Activated T-helper 2 cell treated with anti-CD3 and anti-CD28 coated beads, Interferon-gamma antibody, Interleukin-2, Interleukin-4, amounts not matched to agents 10 μg/mL and 5 μg/mL and 100 μg/mL, durations not matched to agents 14 hours and 24 hours and 36 hours (primary cell): Measurements from ENCODE around the gene F2RL2. TPM values are rescaled to one million over a fixed set of nuclear protein-coding genes. Genes with fewer than 3 reads are reported as not detected.

Experiments
- DNase-seq: peaks from one replicate; pipeline ENCODE4 v3.0.0; 2021; ENCODE audit warnings: low spot score
- H3K27ac Mint-ChIP-seq: one replicate; pipeline ENCODE4 v1.8.0; 2021; ENCODE audit warnings: mixed read lengths
- H3K27me3 Mint-ChIP-seq: one replicate; pipeline ENCODE4 v1.8.0; 2021; ENCODE audit warnings: low read depth, mixed read lengths
- H3K36me3 Mint-ChIP-seq: one replicate; pipeline ENCODE4 v1.8.0; 2021; ENCODE audit warnings: low read depth, mixed read lengths
- H3K4me1 Mint-ChIP-seq: one replicate; pipeline ENCODE4 v1.8.0; 2021; ENCODE audit warnings: low read depth, mixed read lengths
- H3K4me3 Mint-ChIP-seq: one replicate; pipeline ENCODE4 v1.8.0; 2021; ENCODE audit warnings: low read depth, mild to moderate bottlenecking, moderate library complexity, mixed read lengths
- H3K9me3 Mint-ChIP-seq: one replicate; pipeline ENCODE4 v1.8.0; 2021; ENCODE audit warnings: mixed read lengths
- intact Hi-C: fragments of 100-400 bp; cut with micrococcal nuclease; formaldehyde crosslinking; loops from one replicate; pipeline ENCODE4 v1.15.1; 2023
- total RNA-seq: library from RNA; stranded (reverse); gene quantifications from 2 replicates; pipeline ENCODE4 v1.2.3, GENCODE V29; 2022

The F2RL2 gene
- total RNA-seq, 1 donor from 2014 or later: 0.09 TPM

- intact Hi-C loops: no loop called here
- Mint-ChIP-seq H3K27ac (no peak overlapping the region), H3K4me1 (peaks cover 9% of the 10 kb centered on the region), H3K27me3 (no peaks in the 10 kb centered on the region), H3K4me3 (no peak overlapping the region), H3K9me3 (no peaks in the 10 kb centered on the region), H3K36me3 (peaks cover 66% of the 10 kb centered on the region)
- DNase-seq: no peak
These were observed 29.1 kb downstream of the F2RL2 start for GRCh38 chr5:76594107-76594506.

GRCh38 chr5:76592692-76593091 is 30.5 kb downstream of the F2RL2 start:
- Mint-ChIP-seq H3K27ac (no peak overlapping the region), H3K27me3 (no peaks in the 10 kb centered on the region), H3K36me3 (peaks cover 66% of the 10 kb centered on the region), H3K4me3 (no peak overlapping the region), H3K4me1 (peaks cover 9% of the 10 kb centered on the region), H3K9me3 (no peaks in the 10 kb centered on the region)
- no peak for DNase-seq
- intact Hi-C loops: no loop called here

- DNase-seq: no peak
- H3K27me3 Mint-ChIP-seq: no peaks in the 10 kb centered on the region
- H3K9me3 Mint-ChIP-seq: no peaks in the 10 kb centered on the region
- intact Hi-C loops: no loop called here
- H3K36me3 Mint-ChIP-seq: peaks cover 58% of the 10 kb centered on the region
- peaks cover 9% of the 10 kb centered on the region for H3K4me1 Mint-ChIP-seq
- no peak overlapping the region for H3K4me3 Mint-ChIP-seq
- no peak overlapping the region for H3K27ac Mint-ChIP-seq
These were observed 31.8 kb downstream of the F2RL2 start for GRCh38 chr5:76591366-76591765.

- Mint-ChIP-seq H3K9me3 (no peaks in the 10 kb centered on the region), H3K36me3 (peaks cover 48% of the 10 kb centered on the region), H3K4me3 (no peak overlapping the region), H3K27me3 (no peaks in the 10 kb centered on the region), H3K4me1 (peaks cover 9% of the 10 kb centered on the region), H3K27ac (no peak overlapping the region)
- no peak for DNase-seq
- intact Hi-C loops: no loop called here
These were observed 33.2 kb downstream of the F2RL2 start for GRCh38 chr5:76590027-76590426.

GRCh38 chr5:76586531-76586930 is 36.7 kb downstream of the F2RL2 start:
- H3K27me3 Mint-ChIP-seq: no peaks in the 10 kb centered on the region
- H3K36me3 Mint-ChIP-seq: peaks cover 26% of the 10 kb centered on the region
- H3K9me3 Mint-ChIP-seq: no peaks in the 10 kb centered on the region
- H3K27ac Mint-ChIP-seq: no peak overlapping the region
- no peak for DNase-seq
- intact Hi-C loops: no loop called here
- H3K4me1 Mint-ChIP-seq: peaks cover 23% of the 10 kb centered on the region
- H3K4me3 Mint-ChIP-seq: no peak overlapping the region

- H3K4me1 Mint-ChIP-seq: peaks cover 28% of the 10 kb centered on the region
- H3K9me3 Mint-ChIP-seq: no peaks in the 10 kb centered on the region
- H3K27me3 Mint-ChIP-seq: no peaks in the 10 kb centered on the region
- peaks cover 23% of the 10 kb centered on the region for H3K36me3 Mint-ChIP-seq
- no peak overlapping the region for H3K4me3 Mint-ChIP-seq
- no peak for DNase-seq
- H3K27ac Mint-ChIP-seq: no peak overlapping the region
- intact Hi-C loops: no loop called here
These were observed 37.4 kb downstream of the F2RL2 start for GRCh38 chr5:76585783-76586217.

GRCh38 chr5:76583163-76584047 is 39.8 kb downstream of the F2RL2 start:
- intact Hi-C loops: loop anchor here (2.0 kb wide), 2 partner anchors 63 to 315 kb away; no protein-coding TSS in a partner anchor
- H3K4me1 Mint-ChIP-seq: peaks cover 24% of the 10 kb centered on the region
- H3K4me3 Mint-ChIP-seq: no peak overlapping the region
- H3K36me3 Mint-ChIP-seq: peaks cover 15% of the 10 kb centered on the region
- H3K27me3 Mint-ChIP-seq: no peaks in the 10 kb centered on the region
- DNase-seq: no peak
- no peaks in the 10 kb centered on the region for H3K9me3 Mint-ChIP-seq
- H3K27ac Mint-ChIP-seq: no peak overlapping the region

GRCh38 chr5:76582230-76583162 is 40.7 kb downstream of the F2RL2 start:
- H3K4me1 Mint-ChIP-seq: peaks cover 26% of the 10 kb centered on the region
- no peaks in the 10 kb centered on the region for H3K9me3 Mint-ChIP-seq
- peak overlapping the region; percentile 69 for H3K27ac Mint-ChIP-seq
- no peak for DNase-seq
- intact Hi-C loops: loop anchor here (1.0 to 2.0 kb wide), 4 partner anchors 35 to 314 kb away; no protein-coding TSS in a partner anchor
- H3K4me3 Mint-ChIP-seq: no peak overlapping the region
- no peaks in the 10 kb centered on the region for H3K27me3 Mint-ChIP-seq
- H3K36me3 Mint-ChIP-seq: peaks cover 18% of the 10 kb centered on the region

GRCh38 chr5:76580981-76581380 is 42.2 kb downstream of the F2RL2 start:
- peaks cover 26% of the 10 kb centered on the region for H3K36me3 Mint-ChIP-seq
- intact Hi-C loops: no loop called here
- peaks cover 27% of the 10 kb centered on the region for H3K4me1 Mint-ChIP-seq
- H3K27ac Mint-ChIP-seq: no peak overlapping the region
- no peaks in the 10 kb centered on the region for H3K9me3 Mint-ChIP-seq
- no peak overlapping the region for H3K4me3 Mint-ChIP-seq
- DNase-seq: no peak
- H3K27me3 Mint-ChIP-seq: no peaks in the 10 kb centered on the region

- Mint-ChIP-seq H3K36me3 (peaks cover 25% of the 10 kb centered on the region), H3K4me3 (no peak overlapping the region), H3K9me3 (no peaks in the 10 kb centered on the region), H3K4me1 (peaks cover 27% of the 10 kb centered on the region), H3K27me3 (no peaks in the 10 kb centered on the region), H3K27ac (no peak overlapping the region)
- intact Hi-C loops: no loop called here
- no peak for DNase-seq
These were observed 43.9 kb downstream of the F2RL2 start for GRCh38 chr5:76579166-76579937.

- Mint-ChIP-seq H3K4me3 (no peak overlapping the region), H3K4me1 (peaks cover 18% of the 10 kb centered on the region), H3K36me3 (peaks cover 23% of the 10 kb centered on the region), H3K27me3 (no peaks in the 10 kb centered on the region), H3K27ac (no peak overlapping the region), H3K9me3 (no peaks in the 10 kb centered on the region)
- intact Hi-C loops: no loop called here
- DNase-seq: no peak
These were observed 46.2 kb downstream of the F2RL2 start for GRCh38 chr5:76576996-76577395.

- no peak for DNase-seq
- Mint-ChIP-seq H3K27me3 (no peaks in the 10 kb centered on the region), H3K9me3 (no peaks in the 10 kb centered on the region), H3K36me3 (peaks cover 28% of the 10 kb centered on the region), H3K4me3 (no peak overlapping the region), H3K4me1 (peaks cover 12% of the 10 kb centered on the region), H3K27ac (no peak overlapping the region)
- intact Hi-C loops: no loop called here
These were observed 46.8 kb downstream of the F2RL2 start for GRCh38 chr5:76576450-76576849.
